AML-193 (cell line): ENCODE results near the gene SCN5A.
"Not testable (repeated sequence)": the region's sequence is repeated elsewhere in the genome, so short reads cannot be mapped to it uniquely, and the experiment has no call there.

Source experiments
- DNase-seq, 2 experiments: peaks; one replicate each; lab custom pipeline; 2025; lab: John Stamatoyannopoulos, UW

Gene SCN5A

DNA sequence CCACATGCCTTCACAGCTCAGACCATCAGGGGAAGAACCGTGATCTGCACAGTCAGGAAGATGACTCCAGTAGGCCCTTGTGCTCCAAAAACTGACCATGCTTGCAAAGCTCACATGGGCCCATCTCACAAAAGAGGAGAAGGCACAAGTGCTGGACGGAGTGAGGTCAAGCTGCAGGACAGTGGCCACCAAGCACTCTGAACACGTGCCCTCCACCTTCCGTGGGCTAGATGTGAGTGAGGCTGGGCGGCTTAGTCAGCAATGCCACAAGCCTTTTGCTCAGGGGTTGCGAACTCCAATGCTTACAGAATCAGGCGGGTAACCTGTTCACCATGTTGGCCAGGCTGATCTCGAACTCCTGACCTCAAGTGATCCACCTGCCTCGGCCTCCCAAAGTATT lies 70.9 kb downstream of the SCN5A start:
- DNase-seq = no peak

DNA sequence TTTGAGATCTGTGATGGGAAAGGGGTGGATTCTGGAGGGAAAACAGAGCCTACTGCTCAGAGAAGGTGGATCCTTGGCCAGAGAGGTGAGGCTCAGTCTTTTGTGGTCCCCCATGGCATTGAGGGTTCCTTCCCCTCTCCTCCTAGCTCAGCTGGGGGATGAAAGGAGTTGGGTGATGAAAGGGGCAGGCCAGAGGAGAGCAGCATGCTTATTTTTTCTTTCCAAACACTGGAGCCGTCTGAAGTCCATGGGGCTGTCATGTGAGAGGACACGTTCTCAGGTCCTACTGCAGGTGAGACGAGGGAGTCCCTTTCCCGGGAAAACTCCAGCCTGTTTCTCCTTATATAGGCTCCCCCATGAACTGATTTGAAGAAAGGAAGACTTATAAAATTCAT lies 71.4 kb downstream of the SCN5A start:
- DNase-seq = no peak

DNA sequence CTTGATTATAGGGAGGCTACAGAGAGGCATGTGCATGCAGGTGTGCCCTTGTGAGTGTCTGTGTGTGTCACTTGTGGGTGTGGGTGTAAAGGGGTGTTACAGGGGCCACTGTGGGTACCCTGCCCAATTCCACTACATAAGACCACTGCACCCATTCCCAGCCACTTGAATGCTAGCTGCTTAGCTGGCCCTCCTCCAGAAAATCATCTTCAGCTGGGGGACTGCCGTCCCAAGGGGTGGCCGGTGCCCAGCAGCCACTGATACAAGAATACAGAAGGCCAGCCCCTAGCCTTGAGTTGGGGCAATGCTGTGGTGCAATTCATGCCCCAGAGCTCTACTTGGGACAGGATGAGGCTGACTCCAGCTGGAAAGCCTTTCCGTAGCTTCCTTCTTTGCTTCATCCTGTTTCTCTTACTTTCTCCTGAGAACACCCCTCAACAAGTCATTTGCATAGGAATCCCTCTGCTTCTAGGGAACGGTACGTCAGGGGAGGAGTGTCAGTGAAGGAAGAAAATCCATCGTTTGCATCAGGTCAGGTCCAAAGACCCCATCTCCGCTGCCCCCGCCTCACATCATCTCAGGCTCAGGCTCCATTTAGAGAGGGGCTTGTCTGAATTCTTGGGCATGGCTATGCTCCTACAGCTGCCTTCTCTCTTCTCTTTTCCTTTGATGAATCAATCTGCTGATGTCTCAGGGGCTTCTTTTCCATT lies 72.0 kb downstream of the SCN5A start:
- no peak for DNase-seq

DNA sequence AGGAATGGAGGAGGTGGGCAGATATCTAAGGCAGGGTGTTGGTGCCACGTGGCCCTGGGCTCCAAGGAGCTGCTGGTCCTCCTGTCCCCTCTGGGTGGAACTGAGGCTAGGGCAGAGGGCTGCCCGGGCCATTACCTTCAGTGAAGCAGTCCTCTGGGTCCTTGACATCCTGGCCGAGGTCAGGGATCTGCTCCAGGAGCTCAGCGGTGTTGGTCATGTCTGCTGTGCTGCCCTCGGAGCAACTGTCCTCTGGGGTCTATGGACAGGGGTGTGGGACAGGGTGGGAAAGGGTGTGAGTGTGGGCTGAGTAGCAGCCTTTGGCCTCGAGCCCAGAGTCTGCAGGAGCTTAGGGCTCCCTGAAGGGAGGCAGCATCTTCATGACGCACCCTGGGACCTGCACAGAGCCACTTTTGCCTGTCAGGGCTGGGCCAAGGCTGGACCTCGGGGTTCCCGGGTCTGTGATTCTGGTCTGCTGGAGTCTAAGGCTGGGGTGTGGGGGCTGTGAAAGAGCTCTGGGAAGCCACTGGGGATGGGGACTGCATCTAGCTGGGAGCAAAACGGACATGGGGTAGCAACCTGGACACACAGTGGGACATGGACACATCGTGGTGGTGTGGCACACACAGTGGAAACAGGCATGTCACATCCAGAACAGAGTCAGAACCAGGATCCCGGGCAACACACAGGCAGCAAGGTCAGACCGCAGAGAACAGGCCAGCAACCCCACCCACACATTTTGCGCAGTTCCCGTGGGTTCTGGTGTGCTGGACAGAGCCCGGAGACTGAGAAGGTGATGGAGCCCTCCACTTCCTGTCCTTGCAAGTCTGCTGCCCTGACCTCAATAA lies 72.7 kb downstream of the SCN5A start:
- no peak for DNase-seq

DNA sequence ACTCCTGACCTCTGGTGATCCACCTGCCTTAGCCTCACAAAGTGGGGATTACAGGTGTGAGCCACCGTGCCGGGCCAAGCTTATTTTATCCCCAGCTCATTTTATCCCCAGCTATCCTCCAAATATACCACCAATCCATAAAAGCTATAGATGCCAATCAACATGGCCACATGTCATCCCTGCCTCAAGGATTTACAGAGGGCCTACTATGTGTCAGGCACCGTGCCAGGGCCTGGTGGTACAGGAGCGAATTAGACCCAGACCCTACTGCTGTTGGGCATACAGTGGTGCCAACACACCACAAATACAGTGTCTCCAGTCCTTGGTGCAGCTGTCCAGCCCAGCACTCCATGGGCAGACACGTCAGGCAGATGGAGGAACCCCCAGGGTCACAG lies 73.4 kb downstream of the SCN5A start:
- no peak for DNase-seq

DNA sequence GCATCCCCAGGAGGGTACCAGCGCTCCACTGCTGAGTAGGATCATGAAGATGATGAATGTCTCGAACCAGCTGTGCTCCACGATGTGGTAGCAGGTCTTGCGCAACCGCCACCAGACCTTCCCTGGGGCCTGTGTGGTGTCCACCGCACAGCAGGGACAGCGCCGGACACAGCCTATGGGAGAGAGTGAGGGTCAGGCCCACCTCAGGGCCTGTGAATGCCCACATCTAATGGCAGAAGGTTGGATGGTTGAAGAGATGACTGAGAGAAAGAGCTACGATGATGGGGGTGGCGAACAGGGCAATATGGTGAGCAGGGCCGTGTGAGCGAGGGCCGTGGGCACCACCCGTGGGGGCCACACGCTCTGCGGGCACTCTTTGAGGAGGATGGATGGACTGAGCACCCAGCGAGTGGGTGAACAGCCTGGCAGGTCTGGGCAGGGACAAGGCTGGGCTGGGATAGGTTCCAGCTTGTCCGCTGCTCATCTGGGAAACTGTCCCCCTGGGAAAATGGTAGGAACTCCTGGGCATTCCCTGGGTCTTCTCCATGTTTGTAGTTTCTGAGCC lies 74.1 kb downstream of the SCN5A start:
- DNase-seq = no peak

DNA sequence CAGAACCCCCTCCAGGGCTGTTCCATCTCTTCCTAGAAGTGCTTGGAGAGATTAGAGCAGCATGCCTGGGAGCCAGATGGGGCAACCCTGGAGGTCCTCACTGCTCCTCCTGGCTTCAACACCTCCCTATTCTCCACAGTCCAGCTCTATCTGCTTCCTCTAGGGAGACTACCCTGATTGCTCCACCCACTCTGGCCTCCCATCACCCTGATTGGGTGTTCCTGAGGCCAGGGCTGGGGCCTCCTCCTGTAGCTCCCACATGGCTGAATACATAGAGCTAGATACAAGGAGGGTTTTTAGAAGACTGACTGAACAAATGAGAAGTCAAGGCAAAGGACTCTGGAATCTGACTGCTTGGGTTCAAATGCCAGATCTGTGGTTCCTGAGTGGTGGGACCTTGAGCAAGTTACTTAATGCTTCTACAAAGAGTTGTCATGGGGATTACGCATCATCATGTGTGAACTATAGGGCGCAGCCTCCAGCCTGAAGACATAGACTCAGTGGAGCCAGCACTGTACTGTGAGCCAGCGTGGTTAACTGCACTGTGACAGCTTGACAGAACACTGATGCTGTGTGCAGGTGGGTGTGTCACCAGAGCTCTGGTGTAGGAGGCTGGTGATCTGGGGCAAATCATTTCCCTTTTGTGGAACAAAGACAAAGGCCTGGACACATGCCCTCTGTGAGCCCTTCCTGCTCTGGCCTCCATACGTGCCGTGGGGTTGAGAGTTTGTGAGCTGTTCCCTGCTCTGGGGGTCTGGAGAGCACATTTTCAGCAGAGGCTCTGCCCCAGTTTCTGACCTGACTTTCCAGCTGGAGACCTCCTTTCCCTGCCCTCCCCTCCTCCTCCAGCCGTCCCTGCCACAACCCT lies 74.8 kb downstream of the SCN5A start:
- no peak for DNase-seq

DNA sequence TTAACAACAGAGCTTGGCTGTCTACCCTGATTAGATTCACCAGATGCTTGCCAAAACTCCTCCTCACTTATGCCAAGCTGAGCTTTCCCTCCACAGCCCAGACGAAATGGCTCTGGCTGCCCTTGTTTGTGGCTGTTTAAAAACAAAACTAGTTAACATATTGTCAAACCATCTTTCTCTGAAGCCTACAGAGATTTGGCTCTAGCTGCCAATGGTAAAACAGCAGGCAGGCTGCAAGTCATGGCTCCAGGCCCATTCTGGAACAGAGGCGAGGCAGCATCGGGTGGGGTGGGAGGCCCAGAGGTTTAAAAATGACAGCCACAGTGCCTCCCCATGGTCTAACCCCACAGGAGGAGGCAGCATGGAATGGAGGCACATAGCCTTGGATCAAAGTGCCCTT lies 75.9 kb downstream of the SCN5A start:
- DNase-seq = no peak

DNA sequence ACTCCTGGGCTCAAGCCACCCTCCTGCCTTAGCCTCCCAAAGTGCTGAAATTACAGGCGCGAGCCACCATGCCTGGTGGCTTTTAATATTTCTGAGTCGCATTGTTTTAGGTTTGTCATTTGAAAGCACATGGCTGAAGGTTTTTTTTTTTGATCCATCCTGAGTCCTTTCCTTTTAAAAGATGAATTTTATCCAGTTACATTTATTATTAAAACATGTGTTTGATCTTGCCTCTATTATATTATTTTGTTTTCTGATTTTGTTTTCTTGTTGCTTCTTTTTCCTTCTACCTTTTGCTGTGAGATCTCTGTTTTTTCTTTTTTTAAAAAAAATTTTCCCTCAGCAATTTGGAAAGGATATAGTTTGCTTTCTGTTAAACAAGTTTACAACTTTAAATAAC lies 76.4 kb downstream of the SCN5A start:
- DNase-seq = no peak

DNA sequence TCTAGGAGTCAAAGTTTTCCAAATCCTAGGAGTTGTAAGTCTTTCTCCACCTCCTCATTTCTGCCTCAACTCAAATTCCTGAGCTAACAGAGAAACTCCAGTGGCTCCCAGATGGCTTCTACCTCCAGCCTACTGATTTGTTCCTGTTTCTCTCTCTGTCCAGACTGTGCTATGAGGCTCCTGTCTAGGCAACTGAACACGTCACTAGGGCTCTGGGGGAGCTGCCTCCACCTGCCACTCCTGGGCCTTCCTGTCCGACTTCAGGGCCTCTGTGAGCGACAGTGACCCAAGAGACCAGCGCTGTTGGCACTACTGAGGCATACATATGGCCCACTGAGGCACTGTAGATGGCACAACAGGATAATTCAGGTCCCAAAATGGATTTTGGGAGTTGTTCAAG lies 82.0 kb downstream of the SCN5A start:
- no peak for DNase-seq

DNA sequence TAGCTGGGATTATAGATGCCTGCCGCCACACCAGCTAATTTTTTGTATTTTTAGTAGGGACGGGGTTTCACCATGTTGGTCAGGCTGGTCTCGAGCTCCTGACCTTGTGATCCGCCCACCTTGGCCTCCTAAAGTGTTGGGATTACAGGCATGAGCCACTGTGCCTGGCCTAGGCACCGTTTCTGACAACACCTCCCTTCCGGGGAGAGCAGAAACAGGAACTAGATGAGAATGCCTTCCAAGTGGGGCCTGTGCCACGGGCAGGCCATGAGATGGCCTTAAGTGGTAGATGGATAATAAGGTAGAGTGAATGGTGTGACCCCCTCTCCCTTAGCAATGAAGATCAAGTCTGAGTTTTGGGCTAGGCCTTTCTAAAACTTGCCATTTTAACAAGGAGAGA lies 82.7 kb downstream of the SCN5A start:
- not testable (repeated sequence) for DNase-seq

DNA sequence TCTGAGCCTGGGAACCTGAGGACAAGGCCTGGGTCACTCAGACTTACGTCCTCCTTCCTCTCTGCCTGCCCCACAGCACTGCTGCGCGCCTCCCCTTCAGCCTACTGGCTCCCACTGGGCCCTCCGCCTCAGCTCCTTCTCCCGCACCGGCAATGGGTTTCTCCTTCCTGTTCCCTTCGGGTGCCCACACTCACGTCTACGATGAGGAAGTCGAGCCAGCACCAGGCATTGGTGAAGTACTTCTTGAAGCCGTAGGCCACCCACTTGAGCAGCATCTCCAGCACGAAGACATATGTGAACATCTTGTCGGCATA lies 83.3 kb downstream of the SCN5A start:
- DNase-seq = no peak

DNA sequence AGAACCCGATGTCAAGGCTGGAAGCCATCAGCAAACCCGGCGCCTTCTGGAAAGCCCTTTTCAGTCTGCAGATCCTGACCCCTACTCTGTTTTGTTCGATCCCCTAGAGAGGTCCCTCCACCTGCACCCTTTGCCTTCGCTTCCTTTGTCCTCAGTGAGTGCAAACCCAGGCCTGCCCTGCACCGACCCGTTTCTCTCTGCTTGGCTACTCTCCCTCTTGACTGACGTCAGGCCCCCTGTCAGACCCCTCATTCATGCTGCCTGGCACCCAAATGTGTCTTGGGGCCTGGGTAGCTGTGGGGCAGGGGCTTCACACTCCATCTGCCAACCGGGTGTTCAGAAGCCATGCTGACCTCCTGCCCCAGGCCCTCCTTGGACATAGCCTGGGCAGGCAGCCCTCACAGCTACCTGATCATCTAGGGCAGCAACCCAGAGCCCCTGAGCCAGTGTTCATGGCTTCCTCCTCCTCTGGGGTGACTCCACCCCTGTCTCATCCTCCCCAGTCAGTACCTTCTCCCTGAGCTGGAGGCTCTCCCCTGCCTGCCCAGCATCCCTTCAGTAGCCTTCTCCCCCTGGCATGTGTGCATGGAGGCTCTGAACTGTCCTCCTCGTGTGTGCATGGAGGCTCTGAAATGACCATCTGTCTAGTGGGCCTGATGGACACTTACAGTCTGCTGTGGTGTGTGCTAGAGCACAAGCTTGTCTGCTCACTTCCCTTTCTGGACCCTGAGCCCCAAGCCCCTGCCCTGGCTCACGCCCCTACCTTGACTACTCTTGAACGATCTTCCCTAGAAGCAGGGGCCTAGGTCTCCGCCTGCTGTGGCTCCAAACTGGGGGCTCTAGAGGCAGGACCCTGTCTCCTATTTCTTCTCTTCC lies 83.9 kb downstream of the SCN5A start:
- DNase-seq = no peak

DNA sequence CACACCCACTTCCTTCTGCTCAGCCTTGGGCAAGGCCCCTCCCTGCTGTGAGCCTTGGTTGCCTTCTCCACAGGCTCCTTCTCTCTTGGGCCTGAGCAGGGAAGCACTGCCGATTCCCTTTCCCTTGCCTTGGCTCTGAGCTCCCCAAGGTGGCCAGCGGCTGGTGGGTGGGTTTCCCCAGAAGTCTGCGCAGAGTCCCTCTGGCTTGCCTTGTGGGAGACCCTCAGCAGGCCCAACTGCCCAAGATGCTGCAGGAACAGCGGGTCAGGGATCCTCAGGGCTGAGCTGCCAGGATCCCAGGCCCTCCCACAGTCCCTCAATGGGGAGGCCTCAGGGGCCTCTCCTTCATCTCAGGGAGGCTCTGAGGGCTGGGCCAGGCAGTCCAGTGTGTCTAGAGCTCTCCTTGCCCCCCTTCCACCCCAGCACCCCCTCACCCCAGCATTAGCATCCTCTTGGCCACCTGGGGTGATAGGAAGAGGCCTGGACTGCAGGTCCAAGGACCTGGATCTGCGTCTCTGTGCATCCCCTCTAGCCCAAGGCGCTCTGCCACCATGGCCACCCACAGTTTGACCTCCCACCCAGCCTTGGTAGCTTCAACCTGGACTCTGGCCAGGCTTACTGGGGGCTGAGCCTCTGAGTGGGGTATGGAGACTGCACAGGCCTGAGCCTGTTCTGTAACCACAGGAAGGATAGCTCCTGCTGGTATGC lies 84.7 kb downstream of the SCN5A start:
- DNase-seq = no peak

DNA sequence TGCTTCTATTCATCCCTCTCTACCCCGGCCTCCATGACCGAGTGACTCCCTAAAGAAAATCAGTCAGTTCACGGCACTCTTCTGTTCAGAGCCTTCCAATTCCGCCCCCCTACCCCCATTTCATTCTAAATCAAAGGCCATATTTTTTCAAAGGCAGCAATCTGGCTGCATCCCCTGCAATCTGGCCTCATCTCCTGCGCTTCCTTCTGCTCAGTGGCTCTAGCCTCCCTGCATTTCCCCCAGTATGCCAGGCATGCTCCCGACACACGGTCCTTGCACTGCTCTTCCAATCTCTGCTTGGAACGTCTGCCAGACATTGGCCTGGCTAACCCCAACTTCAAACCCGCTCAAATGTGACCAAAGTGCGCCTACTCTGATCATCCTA lies 85.6 kb downstream of the SCN5A start:
- no peak for DNase-seq

DNA sequence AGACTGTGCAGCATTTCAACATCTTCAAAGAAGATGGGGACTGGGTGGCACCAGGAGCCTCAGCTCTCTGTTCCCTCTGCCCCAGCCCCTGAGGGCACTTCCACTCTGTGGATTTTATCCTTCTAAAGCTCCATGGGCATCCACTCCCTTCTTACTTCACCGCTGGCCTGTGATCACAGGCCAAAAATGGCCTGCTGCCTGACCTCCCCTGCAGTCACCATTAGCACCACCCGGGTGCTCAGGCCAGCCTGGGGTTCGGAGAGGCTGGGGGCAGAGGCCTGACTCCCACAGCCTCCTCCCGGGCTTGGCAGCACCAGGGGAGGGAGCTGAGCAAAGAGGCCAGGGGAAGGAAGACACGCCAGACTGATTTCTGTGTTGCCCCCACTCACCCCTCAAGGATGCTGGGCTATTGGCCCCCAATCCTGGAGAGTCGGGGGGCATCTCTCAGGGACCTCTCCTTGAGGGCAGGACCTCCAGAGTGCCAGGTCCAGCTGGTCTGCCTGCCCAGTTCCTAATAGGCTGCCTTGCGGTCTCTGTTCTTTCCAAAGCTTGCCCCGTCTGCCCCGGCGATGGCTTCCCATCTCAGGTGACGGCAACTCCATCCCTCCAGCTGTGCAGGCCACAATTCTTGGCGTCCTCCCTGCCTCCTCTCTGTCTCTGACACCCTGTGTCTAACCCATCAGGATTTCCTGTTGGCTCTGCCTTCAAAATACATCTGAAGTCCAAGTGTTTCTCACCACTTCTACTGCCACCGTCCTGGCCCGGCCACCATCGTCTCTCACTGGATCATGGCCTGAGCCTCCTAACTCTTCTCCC lies 86.2 kb downstream of the SCN5A start:
- DNase-seq = no peak

DNA sequence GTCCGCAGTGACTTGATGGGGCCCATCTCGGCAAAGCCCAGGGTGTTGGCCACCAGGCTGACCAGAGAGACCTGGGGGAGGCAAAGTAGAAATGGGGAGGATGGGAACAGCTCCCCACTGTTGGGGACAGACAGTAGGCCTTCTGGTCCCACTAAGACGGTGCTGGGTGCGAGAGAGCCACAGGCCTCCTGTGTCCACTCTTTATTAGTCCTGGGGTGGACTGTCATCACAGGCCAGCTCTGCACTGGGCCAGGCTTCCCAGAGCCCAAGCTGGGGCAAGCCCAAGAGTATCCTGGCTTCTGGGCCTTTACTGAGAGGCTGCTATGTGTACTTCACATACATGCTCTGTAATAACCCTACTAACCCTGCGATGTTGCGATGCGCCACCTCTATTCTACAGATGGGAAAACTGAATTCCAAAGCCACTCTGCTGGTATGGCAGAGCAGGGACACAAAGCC lies 87.0 kb downstream of the SCN5A start:
- no peak for DNase-seq

DNA sequence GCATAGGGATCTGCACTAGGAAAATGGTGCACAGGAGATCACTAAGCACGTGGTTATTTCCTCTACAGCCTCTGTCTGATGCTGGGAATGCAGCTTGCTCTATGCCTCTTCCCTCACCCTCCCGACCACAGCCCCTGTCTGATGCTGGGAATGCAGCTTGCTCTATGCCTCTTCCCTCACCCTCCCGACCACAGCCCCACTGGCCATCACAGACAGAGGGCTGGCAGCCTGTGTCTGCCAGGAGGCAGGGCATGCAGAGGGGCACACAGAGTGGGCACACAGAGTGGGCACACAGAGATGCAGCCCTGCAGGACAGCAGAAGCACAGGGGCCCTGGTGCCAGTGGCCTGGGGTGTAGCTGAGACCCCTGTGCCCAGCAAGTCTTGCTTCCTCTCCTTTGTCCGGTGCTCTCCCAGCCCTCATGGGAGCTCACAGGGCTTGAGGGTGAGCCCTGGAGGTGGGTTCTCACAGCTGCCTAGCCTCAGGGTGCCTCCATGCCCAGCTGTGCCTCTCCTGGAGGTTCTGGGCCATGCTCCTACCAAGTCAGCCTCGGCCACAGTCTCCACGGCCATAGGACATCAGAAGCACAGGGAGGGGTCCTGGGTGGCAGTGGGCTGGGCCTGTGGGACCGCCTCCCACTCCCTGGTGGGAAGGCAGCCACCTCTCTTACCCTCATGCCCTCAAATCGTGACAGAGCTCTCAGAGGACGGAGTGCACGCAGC lies 87.6 kb downstream of the SCN5A start:
- no peak for DNase-seq

DNA sequence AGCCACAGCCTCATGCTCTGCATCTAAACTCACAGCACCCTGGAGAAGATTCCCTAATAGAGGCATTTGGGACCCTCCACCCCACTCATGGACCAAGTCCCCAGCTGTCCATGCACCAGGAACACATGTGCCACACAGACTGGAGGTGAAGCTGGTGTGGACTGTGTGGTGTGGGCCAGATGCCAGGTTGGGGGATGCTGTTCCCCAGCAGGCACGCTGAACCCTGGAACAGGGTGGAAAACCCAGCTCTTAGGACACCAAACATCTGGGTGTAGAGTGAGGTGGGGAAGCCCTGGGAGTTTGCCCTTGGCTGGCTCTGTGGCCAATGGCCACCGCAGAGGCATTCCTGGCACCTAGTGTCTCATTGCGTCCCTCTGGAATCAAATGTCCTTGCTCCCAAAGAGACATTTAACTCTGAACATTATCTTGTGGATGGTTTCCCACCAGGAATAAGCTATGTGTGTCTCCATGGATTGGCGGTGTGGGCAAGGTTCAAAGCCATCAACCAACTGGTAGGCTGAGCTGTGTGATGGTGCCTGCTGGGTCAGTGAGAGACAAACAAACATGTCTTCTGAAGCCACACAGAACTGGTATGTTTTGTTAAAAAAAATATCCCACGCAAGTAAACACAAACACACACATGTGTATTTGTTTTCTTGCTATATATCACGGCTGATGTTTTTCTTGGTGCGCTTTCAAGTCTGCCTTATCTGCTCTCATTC lies 88.3 kb downstream of the SCN5A start:
- DNase-seq = no peak
